GM18505 (cell line): ENCODE measurements around the gene POGLUT2.

Experiments
- ATAC-seq: cut with Tn5 transposase; IDR thresholded peaks from one replicate; pipeline ENCODE4 v1.9.1; 2021; ENCODE audit not compliant: unreplicated experiment
- POLR2A ChIP-seq: IDR thresholded peaks from 4 replicates; pipeline ENCODE4 v1.6.1; 2011; ENCODE audit warnings: borderline replicate concordance; ENCODE audit not compliant: insufficient read depth, insufficient read length; ENCODE audit errors: extremely low read depth

The POGLUT2 gene

GRCh38 chr13:102770435-102770834 lies 28.3 kb downstream of the POGLUT2 start:
- no peak for ATAC-seq
- TF ChIP-seq POLR2A, result no peak

GRCh38 chr13:102769679-102770078 lies 29.1 kb downstream of the POGLUT2 start:
- no peak for ATAC-seq

GRCh38 chr13:102768909-102769308 lies 29.9 kb downstream of the POGLUT2 start:
- no peak for ATAC-seq
- TF ChIP-seq POLR2A, result no peak

More at GRCh38 chr13:102769679-102770078, 29.1 kb downstream of the POGLUT2 start:
- no peak for TF ChIP-seq POLR2A

GRCh38 chr13:102763741-102764140 lies 35.0 kb downstream of the POGLUT2 start:
- TF ChIP-seq POLR2A, result no peak
- ATAC-seq, result no peak

GRCh38 chr13:102761071-102761470 lies 37.7 kb downstream of the POGLUT2 start:
- ATAC-seq, result no peak
- no peak for TF ChIP-seq POLR2A

- ATAC-seq, result no peak
- TF ChIP-seq POLR2A, result no peak
Measured at GRCh38 chr13:102758842-102759241, 39.9 kb downstream of the POGLUT2 start.

- TF ChIP-seq POLR2A, result no peak
- ATAC-seq, result no peak
Measured at GRCh38 chr13:102757006-102757405, 41.8 kb downstream of the POGLUT2 start.

GRCh38 chr13:102751886-102752285 lies 46.9 kb downstream of the POGLUT2 start:
- TF ChIP-seq POLR2A, result no peak
- ATAC-seq, result no peak

GRCh38 chr13:102742506-102742905 lies 56.3 kb downstream of the POGLUT2 start:
- no peak for TF ChIP-seq POLR2A
- no peak for ATAC-seq

GRCh38 chr13:102742101-102742500 lies 56.7 kb downstream of the POGLUT2 start:
- no peak for TF ChIP-seq POLR2A

More at GRCh38 chr13:102742101-102742500, 56.7 kb downstream of the POGLUT2 start:
- ATAC-seq, result no peak
